Caco-2 (cell line): ENCODE measurements around the gene BOLL. TPM values are rescaled to one million over a fixed set of nuclear protein-coding genes. Genes with fewer than 3 reads are reported as not detected.
A peak's percentile ranks its signal among the peaks of the same experiment; 100 is the strongest.

Experiments
- BruUV-seq: library from RNA; stranded (reverse); fragments of 400-500 nt; replicated peaks from 2 replicates; lab custom pipeline; 2021; lab: Mats Ljungman, UMichigan
- CTCF ChIA-PET: fragments of 300-600 bp; sonication (Branson Sonifier 250); formaldehyde crosslinking; loops from one replicate; lab custom pipeline; 2022; ENCODE audit warnings: antibody characterized with exemption; lab: Charles Lee
- POLR2A ChIA-PET: fragments of 300-600 bp; sonication (Branson Sonifier 250); formaldehyde crosslinking; loops from one replicate; lab custom pipeline; 2022; ENCODE audit warnings: antibody characterized with exemption; lab: Charles Lee
- DNase-seq, 2 experiments: peaks; one replicate each; pipeline versions ENCODE4 v3.0.0 to v3.0.0-alpha.2; 2020 to 2022
- H3K27me3 ChIP-seq: replicated peaks from 2 replicates; pipeline ENCODE4 v1.6.0; 2011; ENCODE audit warnings: low read length; ENCODE audit not compliant: control insufficient read depth, insufficient read depth
- H3K36me3 ChIP-seq: 2 replicates; pipeline ENCODE4 v1.5.1; 2011; ENCODE audit warnings: low read length; ENCODE audit not compliant: control insufficient read depth, insufficient read depth
- H3K4me1 ChIP-seq: fragments of 250-450 bp; sonication (Bioruptor Pico); 2 replicates; pipeline ENCODE4 v1.5.1; 2020; ENCODE audit warnings: mild to moderate bottlenecking
- H3K4me3 ChIP-seq: 2 replicates; pipeline ENCODE4 v1.5.1; 2011; ENCODE audit warnings: low read depth, mild to moderate bottlenecking, control low read depth, low read length
- H3K9me3 ChIP-seq: fragments of 250-450 bp; sonication (Bioruptor Pico); 2 replicates; pipeline ENCODE4 v1.5.1; 2020; ENCODE audit warnings: mild to moderate bottlenecking, moderate library complexity
- H3K27ac Mint-ChIP-seq: one replicate; pipeline ENCODE4 v1.8.0; 2022; ENCODE audit warnings: mixed read lengths; ENCODE audit not compliant: unreplicated experiment
- H3K27me3 Mint-ChIP-seq: one replicate; pipeline ENCODE4 v1.8.0; 2022; ENCODE audit warnings: mixed read lengths; ENCODE audit not compliant: insufficient read depth, unreplicated experiment
- H3K36me3 Mint-ChIP-seq: one replicate; pipeline ENCODE4 v1.8.0; 2022; ENCODE audit warnings: mild to moderate bottlenecking, mixed read lengths; ENCODE audit not compliant: insufficient read depth, unreplicated experiment
- H3K4me1 Mint-ChIP-seq: one replicate; pipeline ENCODE4 v1.8.0; 2022; ENCODE audit warnings: low read depth, mixed read lengths; ENCODE audit not compliant: unreplicated experiment
- H3K4me3 Mint-ChIP-seq: one replicate; pipeline ENCODE4 v1.8.0; 2022; ENCODE audit warnings: mild to moderate bottlenecking, moderate library complexity, mixed read lengths; ENCODE audit not compliant: unreplicated experiment
- H3K9me3 Mint-ChIP-seq: one replicate; pipeline ENCODE4 v1.8.0; 2022; ENCODE audit warnings: mixed read lengths; ENCODE audit not compliant: unreplicated experiment
- CTCF ChIP-seq, 2 experiments: fragments of 200-600 bp in 1 of 2; IDR thresholded peaks; 1 replicate in 1 of 2; 2 replicates in 1 of 2; pipeline versions ENCODE4 v1.5.1 to v1.8.0; 2011 to 2022; ENCODE audit warnings: antibody characterized with exemption in 1 of 2, control low read depth in 1 of 2, inconsistent platforms in 1 of 2, low read depth in 1 of 2, low read length in 1 of 2, mild to moderate bottlenecking in 1 of 2, moderate library complexity in 1 of 2; ENCODE audit not compliant: insufficient read depth in 1 of 2, severe bottlenecking in 1 of 2, unreplicated experiment in 1 of 2
- intact Hi-C: fragments of 100-400 bp; cut with micrococcal nuclease; formaldehyde crosslinking; loops from one replicate; pipeline ENCODE4 v1.10.0; 2022; ENCODE audit not compliant: unreplicated experiment
- total RNA-seq: library from RNA; stranded (reverse); gene quantifications from 2 replicates; pipeline ENCODE4 v1.2.3, GENCODE V29; 2022

The BOLL gene
- total RNA-seq, 1 experiment from 2014 or later: not detected

GRCh38 chr2:197708331-197708730 is 76.8 kb downstream of the BOLL start:
- Mint-ChIP-seq H3K36me3 (peaks cover 23% of the 10 kb centered on the region), H3K27me3 (no peaks in the 10 kb centered on the region), H3K9me3 (no peaks in the 10 kb centered on the region), H3K27ac (no peak overlapping the region), H3K4me3 (peak overlapping the region; percentile 39), H3K4me1 (peaks cover 12% of the 10 kb centered on the region)
- Histone ChIP-seq H3K9me3 (no peaks in the 10 kb centered on the region), H3K4me1 (peaks cover 5% of the 10 kb centered on the region), H3K36me3 (no peaks in the 10 kb centered on the region; the same call in 1 of the 2 replicates), H3K4me3 (no peak overlapping the region), H3K27me3 (no peaks in the 10 kb centered on the region)
- CTCF ChIA-PET: no interaction called here
- DNase-seq: no peak
- POLR2A ChIA-PET: no interaction called here
- BruUV-seq: no TSS peak
- intact Hi-C loops: loop anchor here (5.0 to 10.0 kb wide), 4 partner anchors 191 to 589 kb away; partner anchors contain the start of genes COQ10B, HSPE1 and MOB4
- no peak for TF ChIP-seq CTCF (IDR thresholded peaks at IDR 0.05; ENCODE audit: insufficient read depth in 1 of 2, low read depth in 1 of 2, low read length in 1 of 2, severe bottlenecking in 1 of 2, unreplicated experiment in 1 of 2)

GRCh38 chr2:197707316-197708213 is 77.6 kb downstream of the BOLL start:
- Histone ChIP-seq H3K4me3 (no peak overlapping the region; the same call in 1 of the 2 replicates), H3K36me3 (no peaks in the 10 kb centered on the region; the same call in 1 of the 2 replicates), H3K9me3 (no peaks in the 10 kb centered on the region), H3K27me3 (no peaks in the 10 kb centered on the region), H3K4me1 (peaks cover 5% of the 10 kb centered on the region)
- DNase-seq: no peak
- Mint-ChIP-seq H3K4me1 (peaks cover 12% of the 10 kb centered on the region), H3K27me3 (no peaks in the 10 kb centered on the region), H3K27ac (no peak overlapping the region), H3K36me3 (peaks cover 23% of the 10 kb centered on the region), H3K4me3 (peak overlapping the region; percentile 90), H3K9me3 (no peaks in the 10 kb centered on the region)
- TF ChIP-seq CTCF (IDR thresholded peaks at IDR 0.05; ENCODE audit: insufficient read depth in 1 of 2, low read depth in 1 of 2, low read length in 1 of 2, severe bottlenecking in 1 of 2, unreplicated experiment in 1 of 2): peak; percentile 57 to 64
- ChIA-PET CTCF (no interaction called here), POLR2A (no interaction called here)
- intact Hi-C loops: loop anchor here (1.0 to 10.0 kb wide), 5 partner anchors 71 to 590 kb away; partner anchors contain the start of genes COQ10B, HSPE1 and MOB4
- BruUV-seq: no TSS peak

GRCh38 chr2:197706839-197707207 is 78.3 kb downstream of the BOLL start:
- no peak for TF ChIP-seq CTCF (IDR thresholded peaks at IDR 0.05; ENCODE audit: insufficient read depth in 1 of 2, low read depth in 1 of 2, low read length in 1 of 2, severe bottlenecking in 1 of 2, unreplicated experiment in 1 of 2)
- Mint-ChIP-seq H3K27ac (no peak overlapping the region), H3K4me3 (peak overlapping the region; percentile 90), H3K4me1 (peaks cover 12% of the 10 kb centered on the region), H3K27me3 (no peaks in the 10 kb centered on the region), H3K36me3 (peaks cover 23% of the 10 kb centered on the region), H3K9me3 (no peaks in the 10 kb centered on the region)
- CTCF ChIA-PET: no interaction called here
- H3K4me3 ChIP-seq: peak overlapping the region; percentile 86
- intact Hi-C loops: loop anchor here (1.0 to 10.0 kb wide), 5 partner anchors 71 to 590 kb away; partner anchors contain the start of genes COQ10B, HSPE1 and MOB4
- H3K27me3 ChIP-seq: no peaks in the 10 kb centered on the region
- POLR2A ChIA-PET: no interaction called here
- no peaks in the 10 kb centered on the region for H3K9me3 ChIP-seq
- peaks cover 5% of the 10 kb centered on the region for H3K4me1 ChIP-seq
- BruUV-seq: no TSS peak
- no peaks in the 10 kb centered on the region; the same call in 1 of the 2 replicates for H3K36me3 ChIP-seq
- no peak for DNase-seq
